Activated naive CD4-positive, alpha-beta T cell (primary cell): ENCODE measurements around the gene KCNH2.
A peak's percentile ranks its signal among the peaks of the same experiment; 100 is the strongest.

Source experiments
- DNase-seq, 4 experiments: peaks; one replicate each; lab custom pipeline; 2025; lab: John Stamatoyannopoulos, UW

KCNH2 gene

DNA sequence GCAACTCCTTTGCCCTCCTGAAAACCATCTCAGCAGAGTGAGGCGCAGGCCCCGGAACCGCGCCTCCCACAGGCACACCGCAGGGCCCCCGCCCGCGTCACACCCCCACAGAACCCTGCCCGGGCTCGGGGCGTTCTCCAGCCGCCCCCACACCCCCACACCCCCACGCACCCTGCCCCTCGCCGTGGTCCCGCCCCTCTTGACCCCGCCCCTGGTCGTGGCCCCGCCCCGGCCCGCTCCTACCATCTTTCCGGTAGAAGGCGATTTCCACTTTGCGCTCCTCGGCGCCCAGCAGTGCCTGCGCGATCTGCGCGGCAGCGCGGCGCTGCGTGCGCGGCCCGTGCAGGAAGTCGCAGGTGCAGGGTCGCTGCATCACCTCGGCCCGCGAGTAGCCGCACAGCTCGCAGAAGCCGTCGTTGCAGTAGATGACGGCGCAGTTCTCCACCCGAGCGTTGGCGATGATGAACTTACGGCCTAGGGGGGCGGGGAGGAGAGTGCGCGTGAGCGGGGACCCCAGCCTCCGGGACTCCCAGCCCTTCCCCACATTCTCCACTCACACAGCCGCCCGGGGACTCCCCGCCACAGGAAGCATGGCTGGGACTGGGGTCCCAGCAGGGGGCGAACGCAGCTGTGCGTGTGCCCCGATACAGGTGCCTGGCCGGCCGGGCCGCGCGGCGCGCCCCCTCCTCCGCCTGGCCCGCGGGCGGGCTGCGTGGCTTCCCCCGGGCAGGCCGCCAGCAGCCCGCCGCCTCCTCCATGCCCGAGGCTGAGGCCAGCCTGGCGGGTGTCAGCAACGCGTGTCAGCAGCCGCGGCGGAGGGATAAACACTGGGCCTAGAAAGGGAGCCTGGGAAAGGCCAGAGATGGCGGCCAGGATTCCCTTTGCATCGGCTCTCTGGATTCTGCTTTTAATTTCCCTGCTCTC, 3.4 kb downstream of the KCNH2 start:
- DNase-seq, result peak; percentile 27 to 81 (median 64)

DNA sequence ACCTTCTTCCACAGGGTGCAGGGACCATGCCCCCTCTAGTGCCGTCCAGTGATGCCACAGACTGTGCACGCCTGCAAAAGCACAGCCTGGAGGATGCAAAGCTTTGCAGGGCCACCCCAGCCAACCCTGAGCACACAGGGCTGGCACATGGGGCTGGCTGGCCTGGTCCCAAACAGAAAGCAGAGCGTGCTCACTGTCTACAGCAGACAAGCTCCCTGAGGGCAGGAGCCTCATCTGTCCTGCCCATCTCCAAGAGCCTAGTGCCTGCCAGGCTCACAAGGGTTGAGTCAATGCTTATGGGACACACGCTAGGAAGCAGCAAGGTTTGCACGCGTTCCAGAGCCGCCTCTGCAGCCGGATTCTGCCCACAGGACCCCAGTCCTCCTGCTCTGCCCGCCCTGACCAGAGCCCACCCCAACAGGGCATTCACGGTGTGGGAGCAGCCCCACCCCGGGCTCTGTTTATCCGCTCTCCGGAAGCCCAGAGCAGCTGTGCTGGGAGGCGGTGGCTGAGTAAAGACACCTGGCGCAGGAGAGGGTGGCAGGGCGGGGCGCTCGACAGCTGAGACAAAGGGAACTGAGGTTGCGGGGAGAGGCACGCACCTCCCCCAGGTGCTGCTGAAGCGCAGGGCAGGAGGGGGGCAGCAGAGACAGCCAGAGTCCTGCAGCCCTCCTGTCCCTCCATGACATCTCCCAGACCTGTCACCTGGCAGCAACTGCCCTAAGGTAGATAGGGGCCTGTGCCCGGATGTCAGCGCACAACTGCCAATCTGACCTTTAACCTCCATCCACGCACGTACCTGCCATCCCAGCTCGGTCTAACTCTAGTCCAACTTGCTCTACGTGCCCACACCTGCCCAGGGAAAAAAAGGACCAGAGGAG, 4.3 kb downstream of the KCNH2 start:
- peak in 2 of 4 experiments; percentile 27 to 39 for DNase-seq

DNA sequence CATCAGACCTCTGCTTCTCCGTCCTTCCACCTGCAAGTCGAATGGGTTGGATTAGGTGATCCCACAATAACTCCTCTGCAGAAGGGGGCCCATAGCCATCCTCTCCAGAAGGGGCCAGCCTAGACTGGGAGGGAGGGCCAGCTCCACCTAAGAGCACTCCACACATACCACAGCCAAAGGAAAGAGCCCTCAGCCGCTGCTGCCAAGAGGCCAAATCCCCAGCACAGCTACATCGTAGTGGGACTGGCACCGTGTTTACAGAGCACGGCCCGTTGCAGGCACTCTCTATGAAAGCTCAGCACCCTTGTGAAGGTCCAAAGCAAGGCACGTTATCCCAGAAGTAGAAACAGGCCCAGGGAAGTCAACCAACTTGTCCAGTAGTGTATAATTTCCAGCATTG, 5.4 kb downstream of the KCNH2 start:
- DNase-seq, result no peak

DNA sequence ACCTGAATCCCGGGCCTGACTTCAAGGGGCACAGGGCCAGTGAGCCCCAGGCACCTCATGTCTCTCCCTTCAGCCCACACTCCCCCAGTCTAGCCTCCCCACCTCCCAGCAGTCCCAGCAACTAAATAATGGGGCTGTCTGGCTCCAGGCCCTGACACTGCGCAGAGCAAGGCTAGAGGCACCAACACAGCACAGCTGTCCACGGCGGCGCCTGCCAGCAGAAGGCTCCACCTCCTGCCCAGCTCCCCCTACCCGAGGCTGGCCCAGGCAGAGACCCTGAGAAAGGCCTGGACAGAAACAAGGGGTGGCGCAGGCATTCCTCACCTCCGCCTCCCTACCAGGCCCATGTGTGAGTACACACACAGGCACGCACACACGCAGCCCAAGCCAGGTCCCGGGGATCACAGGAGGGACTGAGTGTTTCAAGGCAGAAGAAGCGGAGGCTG, 6.1 kb downstream of the KCNH2 start:
- no peak for DNase-seq

DNA sequence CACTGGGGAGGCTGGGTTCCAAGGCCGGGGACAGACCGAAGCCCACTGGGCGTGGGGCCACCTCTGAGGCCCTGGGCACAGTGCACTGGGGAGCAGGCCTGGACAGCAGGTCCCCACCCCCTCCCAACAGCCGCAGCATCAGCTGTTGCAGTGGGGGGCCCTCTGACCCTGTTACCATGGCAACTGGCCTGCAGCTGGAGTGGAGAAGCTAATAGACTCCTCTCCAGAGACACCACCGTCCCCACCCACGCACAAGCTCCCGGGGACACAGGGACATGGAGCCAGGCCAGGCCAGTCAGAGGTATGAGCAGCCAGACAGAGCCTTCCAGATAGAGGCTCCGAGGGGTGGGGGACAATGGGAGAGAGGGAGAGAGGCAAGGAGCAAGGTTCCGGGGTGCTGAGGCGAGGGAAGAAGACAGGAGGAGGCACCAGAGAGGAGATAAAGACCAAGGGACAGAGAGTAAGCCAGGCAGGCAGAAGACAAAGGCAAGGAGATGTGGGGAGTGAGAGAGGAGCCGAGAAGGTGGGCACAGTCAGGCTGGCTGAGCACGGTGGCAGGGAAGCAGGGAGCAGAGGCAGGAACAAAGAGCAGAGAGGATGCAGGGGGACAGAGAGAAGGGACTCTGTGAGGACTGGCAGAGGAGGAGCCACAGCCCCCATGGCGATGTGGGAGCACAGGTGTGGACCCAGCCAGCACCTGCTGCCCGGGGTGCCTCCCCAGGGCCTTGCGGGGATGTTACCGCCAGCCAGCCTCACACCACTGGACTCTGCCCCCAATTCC, 6.7 kb downstream of the KCNH2 start:
- no peak for DNase-seq

DNA sequence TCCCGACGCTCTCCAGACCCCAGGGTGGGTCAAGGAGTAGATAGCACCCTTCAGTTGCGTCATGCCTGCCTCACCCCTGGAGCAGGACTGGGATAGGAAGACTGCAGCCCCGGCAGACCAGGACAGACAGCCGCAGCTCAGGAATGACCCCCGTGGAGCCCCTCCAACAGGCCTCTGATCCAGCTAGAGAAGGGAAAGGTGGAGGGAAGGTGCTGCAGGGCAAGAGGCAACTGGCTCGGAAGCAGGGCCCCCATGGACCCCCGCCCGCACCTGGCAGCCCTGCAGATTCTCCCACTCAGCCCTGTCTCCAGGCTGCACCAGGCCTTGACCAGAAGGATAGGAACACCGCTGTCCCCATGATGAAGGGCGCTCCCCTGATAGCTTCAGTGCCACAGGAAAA, 7.7 kb downstream of the KCNH2 start:
- no peak for DNase-seq

DNA sequence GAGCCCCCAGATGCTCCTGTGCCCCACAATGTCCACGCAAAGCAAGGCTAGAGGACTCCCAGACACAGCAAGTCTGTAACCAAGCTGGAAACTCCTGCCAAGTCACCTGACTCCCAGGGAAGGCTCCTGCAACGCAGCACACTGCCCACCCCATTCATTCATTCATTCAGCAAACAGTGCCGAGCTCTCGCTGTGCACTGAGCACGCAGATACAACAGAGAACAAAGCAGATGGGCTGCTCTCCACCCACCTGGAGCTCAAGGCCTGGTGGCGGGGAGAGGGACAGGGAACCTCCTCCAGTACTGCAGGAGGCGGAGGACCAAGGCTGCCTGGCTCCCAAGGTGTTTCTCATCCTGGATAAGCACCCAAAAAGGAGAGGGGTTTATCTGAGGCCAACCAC, 8.6 kb downstream of the KCNH2 start:
- no peak for DNase-seq

DNA sequence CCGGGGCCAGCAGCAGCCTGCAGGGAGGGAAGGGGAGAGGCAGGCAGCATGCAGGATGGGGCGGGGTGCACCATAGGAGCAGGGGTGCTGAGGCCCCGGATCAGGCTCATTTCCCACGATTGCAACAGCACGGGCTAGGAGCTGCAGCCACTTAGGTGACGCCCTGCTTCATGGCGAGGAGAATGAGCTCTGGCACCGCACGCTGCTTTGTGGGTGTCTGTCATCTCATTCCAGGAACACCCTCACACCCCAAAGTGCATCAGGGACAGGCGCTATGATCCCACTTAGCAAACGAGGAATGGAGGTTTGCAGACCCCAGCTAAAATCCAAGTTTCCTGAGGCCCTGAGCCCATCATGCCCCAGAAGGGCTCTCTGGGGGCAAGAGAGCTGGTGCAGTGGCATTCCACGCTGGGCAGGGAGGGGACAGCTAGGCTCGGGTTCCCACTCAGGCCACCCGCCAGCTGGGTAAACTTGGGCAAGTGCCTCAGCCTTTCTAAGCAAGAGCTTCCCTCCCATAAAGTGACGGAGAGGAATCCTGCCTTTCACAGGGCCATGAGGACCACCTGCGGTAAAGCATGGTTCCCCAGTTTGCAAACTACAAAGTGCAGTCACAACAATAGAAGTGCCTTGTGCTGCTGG, 9.3 kb downstream of the KCNH2 start:
- DNase-seq, result no peak

DNA sequence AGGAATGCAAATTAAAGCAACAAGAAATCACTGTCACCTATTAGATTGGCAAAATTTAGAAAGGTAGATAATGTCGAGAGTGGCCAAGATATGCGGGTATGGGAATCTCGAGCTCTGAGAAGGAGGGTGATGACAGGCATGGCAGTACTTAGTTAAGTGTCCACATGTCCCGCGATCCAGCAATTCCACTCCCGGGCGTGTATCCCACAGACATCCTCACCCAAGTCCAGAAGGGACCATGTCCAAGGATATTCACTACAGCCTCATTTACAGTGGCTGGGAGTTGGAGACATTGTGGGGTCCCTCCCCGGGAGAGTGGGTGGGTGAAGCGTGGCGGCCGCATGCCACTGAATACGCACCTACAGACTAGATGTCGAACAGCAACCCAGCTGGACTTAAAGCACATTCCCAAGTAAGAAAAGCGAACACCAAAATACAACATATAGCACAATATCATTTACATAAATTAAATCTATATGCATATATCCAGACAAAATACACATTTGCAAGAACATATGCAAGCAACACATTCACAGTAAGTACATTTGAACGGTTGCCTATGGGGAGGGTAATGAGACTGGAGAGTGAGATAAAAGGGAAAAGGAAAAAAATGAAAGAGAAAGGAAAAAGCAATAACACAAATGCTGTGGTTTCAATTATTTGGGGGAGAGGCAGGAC, 9.9 kb downstream of the KCNH2 start:
- DNase-seq, result no peak

DNA sequence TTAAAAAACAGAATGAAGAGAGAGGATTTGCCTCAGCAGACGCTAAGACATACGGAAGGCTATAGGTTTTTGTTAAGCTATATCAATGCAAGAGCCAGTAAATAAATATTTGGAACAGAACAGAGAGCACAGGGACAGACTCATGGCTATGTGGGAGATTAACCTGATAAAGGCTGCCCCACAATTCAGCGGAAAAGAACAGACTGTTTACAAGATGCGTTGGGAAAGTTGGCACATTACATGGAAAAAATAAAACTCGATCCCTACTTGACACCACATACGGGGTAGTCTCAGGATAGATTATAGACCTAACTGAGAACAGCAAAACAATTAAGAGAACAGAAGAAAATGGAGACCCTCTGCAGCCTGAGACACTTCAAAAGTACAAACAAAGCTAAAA, 10.8 kb downstream of the KCNH2 start:
- DNase-seq, result no peak

DNA sequence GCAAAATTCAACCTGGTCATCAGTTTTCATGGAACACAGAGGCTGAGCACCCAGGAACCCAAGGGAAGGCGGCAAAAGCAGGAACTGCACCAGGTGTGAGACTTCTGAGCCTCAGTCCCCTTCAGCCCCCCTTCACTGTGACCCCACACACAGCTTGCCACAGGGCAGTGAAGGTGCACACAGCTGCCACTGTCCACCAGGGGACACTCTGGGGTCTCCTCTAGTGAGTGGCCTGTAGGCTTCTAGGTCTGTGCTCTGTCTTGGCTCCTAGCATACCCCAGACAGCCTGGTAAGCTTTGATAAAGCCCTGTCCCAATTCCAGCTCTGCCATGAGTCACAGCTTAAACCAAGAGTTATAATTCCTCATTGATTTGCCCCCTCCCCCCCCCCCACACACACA, 12.1 kb downstream of the KCNH2 start:
- no peak for DNase-seq

DNA sequence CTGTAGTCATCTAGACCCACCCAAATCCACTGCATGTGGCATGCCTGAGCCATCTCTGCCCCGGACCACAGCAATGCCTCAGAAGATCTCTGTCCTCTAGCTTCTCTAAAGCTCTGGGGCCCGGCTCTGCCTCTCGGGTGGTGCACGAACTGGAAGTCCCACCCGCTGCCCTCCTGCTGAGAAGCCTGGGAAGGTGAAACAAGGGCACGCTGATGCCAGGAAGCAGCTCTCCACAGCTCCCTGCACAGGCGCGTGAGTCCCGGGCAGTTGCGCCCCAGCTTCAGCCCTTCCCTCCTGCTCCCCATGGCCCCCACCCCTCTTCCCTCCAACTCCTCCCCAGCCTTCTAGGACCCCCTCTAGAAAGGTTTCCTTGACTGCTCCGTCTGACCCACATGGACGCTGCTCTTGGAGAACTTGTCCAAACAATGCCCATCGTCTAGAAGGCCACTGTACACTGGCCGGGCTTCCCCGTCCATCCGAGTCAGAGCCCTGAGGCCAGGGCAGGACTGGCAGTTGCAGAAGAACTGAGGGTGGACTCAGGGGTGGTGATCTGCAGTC, 12.8 kb downstream of the KCNH2 start:
- no peak for DNase-seq

DNA sequence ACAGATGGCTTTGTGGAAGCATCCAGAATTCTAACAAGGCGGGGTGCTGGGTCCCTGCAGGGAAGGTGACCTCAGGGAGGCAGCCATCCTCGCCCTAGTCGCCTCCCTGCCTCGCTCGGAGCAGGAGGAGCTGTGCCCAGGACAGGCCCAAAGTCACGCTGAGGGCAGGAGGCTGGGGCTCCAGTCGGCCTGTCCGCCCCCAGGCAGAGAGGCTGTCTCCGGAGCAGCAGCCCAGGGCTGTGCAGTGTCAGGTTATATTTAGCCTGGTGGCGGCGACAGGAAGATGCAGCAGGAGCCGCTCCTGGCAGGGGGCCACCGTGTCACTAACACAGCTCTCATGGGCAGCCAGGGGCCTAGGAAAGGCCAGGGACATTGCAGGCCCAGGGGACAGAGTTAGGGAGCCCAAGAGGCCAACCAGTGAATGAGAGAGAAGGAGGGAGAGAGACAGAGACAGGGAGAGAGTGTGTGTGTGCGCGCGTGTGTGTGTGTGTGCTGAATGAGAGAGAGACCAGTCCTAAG, 13.5 kb downstream of the KCNH2 start:
- DNase-seq, result no peak

DNA sequence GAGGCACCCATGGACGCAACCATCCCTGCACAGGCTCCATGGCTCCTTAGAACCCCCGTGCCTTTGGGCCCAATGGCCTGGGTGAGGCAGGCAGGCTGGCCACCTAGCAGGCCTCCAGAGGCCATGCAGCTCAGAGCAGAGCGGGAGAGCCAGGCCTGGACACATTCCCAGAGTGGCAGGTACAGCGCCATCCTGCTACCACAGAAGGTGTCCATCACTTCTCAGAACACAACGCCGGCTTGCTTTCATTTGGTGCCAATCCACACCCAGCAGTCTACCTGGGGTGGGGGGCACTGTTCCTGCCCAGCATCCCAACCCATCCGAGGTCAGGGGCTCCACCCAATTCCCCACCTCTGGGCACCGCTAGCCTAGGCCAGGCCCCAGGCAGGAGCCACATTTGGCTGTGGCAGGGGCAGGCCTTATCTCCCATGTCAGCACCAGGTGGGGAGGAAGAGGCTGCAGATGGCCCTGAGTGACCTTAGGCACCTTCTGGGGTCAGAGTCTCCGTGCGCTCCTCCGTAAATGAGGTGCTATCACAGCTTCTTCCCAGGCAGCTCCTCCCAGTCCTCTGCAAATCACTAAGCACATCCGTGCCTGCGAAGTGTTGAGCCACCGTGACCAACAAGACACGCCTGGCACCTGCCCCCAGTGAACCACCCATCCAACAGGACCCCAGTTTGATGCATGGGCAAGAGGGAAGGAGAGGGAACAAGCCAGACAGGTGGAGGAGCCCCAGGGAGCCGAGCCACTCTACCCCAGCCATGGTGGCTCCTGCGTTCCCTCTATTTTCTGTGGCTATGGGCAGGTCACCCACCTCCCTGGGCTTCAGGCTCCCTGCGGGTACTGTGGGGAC, 14.2 kb downstream of the KCNH2 start:
- DNase-seq, result no peak

DNA sequence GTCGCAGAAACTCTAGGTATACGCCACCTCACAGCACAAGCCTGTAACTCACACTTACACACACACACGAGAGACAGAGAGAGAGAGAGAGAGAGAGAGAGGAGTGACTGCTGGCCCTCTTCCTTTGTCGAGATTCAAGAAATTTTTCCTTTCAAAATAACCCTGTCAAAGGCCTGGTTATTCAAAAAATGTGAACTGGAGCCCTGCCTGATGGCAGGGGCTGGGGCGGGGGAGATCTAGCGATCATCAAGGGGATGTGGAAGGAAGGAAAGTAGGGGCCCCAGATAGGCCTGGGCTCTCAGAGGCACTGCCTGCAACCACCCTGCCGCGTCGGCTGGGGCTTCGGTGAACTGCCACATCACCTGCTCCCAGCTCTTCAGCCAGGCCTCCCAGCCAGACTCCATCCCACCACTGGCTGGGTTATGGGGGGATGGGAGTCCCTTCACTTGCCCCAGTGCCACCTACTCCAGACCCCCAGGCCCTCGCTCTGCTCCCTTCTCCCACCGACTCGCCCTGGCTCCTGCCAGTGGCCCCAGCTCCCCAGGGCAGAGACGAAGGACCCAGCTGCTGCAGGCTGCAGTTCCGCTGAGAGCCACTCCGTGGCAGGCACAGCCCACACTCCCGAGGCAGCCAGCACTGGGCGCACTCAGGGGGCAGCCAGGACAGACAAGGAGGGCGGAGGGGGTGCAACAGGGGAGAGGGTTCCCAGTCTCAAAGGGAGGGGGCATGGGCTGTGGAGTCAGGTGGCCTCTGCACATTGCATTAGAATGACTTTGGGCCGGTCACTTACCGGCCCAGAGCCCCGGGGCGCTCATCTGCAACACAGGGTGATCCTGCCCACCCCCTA, 15.3 kb downstream of the KCNH2 start:
- peak in 3 of 4 experiments; percentile 17 to 55 (median 25) for DNase-seq

DNA sequence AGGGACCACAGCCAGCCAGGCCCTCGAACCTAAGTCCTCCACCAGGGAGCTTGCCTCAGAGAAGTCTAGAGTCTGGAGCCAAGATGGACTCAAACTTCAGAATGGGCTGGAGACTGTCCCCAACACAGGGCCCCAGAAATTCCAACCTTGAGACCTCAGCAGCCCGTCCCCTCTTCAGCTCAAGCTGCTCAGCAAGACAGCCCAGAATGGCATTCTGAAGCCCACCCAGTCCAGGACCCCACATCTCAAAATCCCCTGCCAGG, 15.9 kb downstream of the KCNH2 start:
- no peak for DNase-seq

DNA sequence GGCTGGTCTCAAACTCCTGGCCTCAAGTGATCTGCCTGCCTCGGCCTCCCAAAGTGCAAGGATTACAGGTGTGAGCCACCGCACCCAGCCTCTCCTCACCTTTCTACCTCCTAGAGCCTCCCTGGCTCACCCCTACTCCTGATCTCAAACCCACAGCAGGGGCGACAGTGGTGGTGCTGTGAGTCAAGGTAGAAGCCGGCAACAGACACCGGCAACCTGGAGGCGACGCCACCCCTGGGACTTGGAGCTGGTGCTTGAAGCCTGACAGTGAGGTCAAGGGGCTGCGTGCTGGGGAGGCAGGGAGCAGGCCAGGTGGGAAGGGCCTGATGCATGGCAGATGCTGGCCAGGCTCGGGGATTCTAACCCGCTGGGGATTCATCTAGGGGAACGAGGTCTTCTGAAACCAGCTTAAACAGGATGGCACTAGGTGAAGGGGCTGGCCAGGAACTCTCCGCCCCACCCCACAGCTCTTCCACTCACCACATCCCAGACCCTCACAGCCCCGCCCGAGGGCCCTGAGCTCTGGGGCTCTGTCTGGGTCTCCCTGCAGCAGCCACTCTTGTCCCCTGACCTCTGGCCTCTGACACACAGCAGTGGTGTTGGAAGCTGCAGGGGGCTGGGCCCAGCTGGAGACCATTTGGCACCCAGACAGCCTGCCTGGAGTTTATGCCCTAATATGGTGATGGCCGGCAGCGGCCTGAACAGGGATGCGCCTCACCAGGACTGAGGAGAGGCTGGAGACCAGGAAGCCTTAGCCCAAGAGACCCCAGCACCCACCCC, 16.4 kb downstream of the KCNH2 start:
- DNase-seq, result no peak
